HG02763 (cell line): Measurements from ENCODE around the gene ATP2B3.

Source experiments
- ATAC-seq: cut with Tn5 transposase; IDR thresholded peaks from one replicate; pipeline ENCODE4 v1.9.1; 2021; ENCODE audit warnings: mild to moderate bottlenecking, moderate library complexity; ENCODE audit not compliant: unreplicated experiment

The ATP2B3 gene

DNA sequence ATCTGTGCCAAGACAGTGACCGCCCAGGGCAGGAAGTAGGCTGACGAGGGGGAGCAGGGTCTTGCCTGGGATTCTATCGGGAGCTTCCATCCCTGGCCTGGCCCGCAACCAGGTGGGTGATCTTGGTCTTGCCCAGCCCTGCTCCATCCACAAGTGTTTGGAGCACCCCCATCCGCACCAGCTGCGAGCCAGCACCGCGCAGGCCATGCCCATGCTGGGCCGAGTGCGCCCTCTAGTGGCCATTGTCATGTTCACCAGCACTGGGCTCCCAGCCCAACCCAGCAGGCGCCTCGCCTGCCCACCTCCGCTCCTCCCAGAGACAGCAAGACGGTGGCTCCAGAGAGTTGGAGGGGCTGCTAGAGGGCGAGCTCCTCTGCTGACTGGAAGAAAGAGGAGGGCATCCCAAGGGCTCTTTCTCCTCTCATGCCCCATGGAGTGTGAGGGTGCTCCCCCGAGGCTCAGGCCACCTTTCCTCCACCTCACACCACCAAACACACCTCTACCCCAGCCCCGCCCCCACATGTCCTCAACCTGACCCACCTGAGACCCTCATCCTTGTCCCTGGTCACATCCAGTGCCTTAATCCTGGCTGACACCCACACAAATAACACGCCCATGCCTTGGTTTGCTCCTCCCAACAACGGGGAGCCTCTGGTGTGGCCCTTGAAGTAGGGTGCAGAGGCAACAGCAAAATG lies 9.8 kb upstream of the ATP2B3 start:
- peak; percentile 70 for ATAC-seq

DNA sequence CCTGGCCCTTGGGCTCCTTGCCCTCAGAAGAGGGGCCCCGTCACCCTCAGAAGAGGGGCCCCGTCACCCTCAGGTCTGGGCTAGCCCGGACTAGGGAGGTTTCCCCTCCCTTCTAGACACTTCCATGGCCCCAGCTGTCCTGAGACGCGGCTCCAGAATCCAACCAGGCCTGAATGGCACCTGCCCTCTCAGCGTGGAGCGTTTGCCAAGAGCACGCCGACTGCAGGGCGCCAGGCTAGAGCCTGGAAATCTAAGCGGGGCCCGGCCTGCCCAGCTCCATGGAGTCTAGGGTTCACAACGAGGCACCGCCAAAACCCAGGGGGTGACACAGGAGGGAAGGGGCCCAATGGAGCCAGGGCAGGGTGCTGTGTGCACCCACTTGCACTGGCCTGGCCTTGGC lies 7.8 kb upstream of the ATP2B3 start:
- no peak for ATAC-seq

DNA sequence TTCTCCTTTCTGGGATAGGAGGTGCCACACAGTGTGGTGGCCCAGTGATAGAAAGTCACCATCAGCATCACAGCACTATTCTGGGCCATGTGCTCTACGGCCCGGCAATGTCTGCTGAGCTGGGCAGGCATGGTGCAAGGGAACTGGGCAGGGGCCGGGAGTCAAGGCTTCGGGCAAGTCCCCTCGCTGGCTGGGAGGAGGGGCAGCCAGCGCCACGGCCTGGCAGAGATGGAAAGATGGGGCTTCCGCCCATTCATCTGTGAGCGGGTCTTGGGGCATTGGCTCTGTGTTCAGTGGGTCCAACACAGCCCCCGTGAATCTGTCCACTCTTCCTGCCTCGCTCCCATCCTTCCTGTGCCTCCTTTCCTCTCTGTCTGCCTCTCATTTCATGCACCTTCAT lies 7.1 kb upstream of the ATP2B3 start:
- no peak for ATAC-seq

DNA sequence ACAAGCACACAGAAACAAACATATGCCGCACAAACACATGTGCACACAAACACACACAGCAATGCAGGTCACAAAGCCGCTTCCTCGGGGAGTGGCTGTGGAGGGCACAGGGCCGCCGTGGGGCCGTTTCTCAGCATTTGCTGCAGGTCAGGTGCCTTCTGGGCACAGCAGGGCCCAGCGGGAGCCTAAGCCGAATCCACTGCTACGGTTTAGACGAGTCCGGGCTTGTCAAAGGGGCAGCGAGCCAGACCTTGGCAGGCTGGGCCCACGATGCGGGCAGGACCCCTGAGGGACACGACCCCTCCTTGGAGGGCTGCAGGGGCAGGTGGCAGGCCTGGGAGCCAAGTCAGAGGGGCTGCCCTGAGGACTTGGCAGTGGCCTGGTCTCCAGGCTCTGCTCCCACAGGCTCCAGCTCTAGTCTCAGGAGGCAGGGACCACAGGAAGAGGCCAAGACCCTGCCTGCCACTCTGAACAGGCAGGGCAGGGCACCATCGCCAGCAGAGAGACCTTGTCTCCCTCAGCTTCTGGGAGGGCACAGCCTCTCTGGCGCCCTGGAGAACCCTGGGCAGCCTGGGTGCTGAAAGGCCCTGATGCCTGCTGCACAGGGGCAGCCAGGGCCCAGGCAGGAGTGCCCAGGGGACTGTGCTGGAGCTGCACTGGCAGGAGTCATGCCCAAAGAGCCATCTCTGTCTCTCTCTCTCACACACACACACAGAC lies 5.5 kb upstream of the ATP2B3 start:
- no peak for ATAC-seq

DNA sequence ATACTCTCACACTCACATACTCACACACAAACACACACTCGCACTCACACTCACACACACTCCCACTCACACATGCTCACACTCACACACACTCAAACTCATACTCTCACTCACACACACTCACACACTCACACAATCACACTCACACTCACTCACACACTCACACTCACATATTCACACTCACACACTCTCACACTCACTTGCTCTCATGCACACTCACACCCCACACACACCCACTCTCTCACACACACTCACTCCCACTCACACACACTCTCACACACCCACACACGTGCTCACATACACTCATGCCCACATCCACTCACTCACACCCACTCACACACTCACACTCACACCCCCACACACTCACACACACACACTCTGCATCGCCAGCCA lies 4.9 kb upstream of the ATP2B3 start:
- no peak for ATAC-seq

DNA sequence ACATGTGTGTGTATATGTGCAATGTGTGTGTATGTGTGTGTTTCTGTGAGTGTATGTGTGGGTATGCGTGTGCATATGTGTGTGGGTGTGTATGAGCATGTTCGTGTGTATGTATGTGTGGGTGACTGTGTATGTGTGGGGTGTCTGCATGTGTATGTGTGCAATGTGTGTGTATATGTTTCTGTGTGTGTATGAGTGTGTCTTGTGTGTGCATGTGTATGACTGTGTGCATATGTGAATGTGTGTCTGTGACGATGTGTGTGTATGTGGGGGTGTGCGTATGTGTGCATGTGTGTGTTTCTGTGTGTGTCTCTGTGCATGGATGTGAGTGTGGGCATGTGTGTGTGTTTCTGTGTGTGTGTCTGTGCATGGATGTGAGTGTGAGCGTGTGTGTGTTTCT lies 4.2 kb upstream of the ATP2B3 start:
- ATAC-seq, result no peak

DNA sequence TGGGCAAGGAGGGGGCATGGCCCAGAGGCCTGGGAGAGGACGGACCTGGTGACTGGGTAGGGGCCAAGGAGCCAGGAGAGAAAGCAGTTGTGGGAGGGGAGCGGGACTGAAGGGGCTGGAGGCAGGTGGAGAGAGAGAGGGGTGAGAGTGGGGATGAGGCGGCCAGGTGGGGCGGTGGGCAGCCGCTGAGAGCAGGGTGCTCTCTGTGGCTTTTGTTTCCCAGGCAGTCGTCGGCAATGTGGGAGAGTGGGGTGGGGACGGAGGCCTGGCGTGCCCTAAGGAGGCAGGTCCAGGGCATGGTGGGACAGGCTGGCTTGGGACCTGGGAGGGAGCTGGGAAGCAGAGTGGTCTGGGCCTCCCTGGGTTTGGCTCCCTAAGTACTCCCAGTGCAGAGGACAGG lies 3.2 kb upstream of the ATP2B3 start:
- no peak for ATAC-seq

DNA sequence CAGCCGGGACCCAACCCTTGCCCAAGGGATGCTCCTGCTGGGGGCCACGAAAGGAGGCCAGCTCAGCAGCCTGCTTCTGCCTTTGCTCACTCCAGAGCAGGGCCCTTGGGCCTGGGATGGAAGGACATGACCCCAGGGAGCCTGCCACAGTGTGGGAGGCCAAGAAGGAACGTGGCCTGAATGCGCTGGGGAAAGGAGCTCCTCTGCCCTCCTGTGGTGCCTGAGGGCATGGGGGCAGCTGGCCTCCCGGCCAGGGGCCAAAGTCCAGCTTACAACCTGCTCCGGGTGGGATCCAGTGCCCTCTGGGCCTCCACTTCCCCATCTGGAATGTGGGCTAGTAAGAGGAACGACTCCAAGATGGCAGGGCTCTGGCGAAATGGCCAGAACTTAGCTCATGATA lies 2.0 kb upstream of the ATP2B3 start:
- no peak for ATAC-seq

DNA sequence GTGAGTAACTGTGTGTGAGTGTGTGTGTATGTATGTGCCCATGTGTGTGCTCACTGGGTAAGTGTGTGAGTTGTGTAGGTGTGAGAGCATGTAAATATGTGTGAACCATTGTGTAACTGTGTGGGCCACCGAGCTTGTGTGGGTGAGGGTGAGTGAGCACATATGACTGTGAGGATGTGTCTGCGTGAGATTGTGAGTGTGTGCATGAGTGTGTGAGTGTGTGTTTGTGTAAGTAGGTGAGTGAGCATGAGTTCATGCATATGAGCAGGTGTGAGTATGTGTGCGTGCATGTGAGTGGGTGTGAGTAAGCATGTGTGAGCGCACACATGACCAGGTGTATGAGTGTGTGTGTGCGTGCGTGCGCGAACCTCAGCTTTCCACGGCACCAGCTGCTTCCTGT lies 1.4 kb upstream of the ATP2B3 start:
- no peak for ATAC-seq

DNA sequence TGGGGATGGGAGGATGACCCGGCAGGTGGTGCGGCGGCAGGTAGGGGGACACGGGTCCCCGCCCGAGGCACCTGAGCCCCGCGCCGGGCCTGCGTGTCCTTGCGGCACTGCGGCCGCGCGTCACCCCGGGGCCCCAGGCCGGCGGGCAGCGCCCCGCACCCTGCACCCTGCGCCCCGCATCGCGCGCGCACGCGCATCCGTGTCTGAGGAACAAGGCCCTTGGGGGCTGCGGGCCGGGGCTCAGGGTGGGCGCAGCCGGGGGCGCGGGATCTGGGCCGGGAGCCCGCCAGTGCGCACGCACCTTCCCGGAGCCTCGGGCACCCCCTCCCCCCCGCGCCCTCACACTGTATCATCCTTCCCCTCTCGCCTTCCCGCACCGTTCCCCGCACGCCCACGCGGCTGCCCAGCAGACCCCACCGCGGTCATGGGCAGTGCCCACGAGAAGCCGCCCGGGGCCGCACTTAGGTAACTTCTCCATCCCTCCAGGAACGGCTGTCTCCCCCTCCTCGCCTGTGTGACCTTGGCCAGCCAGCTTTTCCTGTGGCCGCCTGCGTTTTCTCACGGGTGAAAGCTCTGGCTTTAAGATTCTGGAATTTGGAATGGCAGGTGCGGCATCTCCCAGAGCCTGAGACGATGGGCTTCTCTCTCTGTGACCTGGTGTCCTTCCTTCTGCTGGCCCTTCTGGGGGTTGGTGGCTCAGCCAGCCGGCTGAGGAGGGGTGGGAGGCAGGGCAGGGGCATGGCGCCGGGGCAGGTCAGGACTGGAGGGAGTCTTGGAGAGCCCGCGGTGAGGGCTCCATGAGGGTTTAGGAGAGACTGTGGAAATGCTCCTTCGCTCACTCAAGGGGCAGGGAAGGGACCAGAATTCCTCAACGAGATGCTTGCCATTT lies 748 bp downstream of the ATP2B3 start:
- no peak for ATAC-seq

DNA sequence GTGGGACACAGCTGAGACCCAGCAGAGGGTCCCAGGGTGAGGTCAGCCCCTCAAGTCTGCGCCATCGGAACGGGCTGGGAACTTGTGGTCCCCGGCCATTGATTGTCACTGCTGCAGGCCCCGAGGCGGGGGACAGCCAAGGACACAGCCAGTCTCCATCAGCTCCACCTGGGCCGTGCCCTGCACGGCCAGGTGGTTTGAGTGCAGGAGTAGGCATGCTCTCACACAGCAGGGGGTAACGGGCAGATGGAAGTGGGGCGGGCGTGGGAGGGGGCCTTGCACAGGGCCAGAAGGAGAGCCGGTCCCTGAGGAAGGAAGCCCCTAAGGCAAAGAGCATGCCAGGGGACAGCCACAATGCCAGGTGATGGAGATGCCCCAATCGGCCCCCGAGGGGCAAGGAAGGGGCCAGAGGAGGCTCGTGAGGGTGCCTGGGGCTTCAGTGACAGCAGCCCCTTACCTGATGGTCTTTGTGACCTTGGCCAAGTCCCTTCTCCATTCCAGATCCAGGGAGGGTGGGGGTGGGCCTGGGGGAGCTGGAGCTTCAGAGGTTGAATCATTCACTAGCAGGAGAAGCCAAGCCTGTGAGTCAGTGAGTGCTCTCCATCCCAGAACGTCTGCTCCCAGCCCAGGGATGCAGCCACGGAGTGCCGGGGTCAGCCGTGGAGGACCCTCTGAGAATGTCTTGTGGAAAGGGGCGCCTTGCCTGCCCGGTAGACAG lies 2.3 kb downstream of the ATP2B3 start:
- no peak for ATAC-seq

DNA sequence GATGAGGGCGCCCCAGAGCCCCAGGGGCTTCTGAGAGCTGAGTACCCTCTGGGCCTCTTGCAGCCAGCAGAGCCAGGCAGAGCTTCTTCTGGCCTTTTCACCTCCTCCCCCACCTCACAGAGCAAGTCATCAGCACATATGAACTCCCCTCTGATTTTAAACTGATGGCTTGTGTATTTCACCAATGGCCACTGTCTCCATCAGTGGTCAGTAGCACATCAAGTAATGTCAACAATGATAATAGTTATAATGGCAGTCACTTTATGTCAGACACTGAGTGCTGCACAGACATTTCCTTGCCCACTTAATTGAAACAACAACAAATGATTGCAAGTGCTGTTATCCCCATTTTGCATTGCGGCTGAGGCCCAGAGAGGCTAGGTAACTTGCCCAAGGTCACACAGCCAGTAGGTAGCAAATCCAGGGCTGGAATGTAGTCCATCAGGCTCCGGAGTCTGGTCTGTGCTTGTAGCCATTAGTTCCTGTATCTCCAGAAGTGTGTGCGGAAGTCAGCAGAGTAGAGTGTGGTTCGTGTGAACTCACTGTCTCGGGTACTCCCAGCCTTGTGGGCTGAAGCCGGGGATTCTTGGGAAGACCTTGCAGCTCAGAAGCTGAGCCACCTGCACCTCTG lies 3.0 kb downstream of the ATP2B3 start:
- no peak for ATAC-seq

DNA sequence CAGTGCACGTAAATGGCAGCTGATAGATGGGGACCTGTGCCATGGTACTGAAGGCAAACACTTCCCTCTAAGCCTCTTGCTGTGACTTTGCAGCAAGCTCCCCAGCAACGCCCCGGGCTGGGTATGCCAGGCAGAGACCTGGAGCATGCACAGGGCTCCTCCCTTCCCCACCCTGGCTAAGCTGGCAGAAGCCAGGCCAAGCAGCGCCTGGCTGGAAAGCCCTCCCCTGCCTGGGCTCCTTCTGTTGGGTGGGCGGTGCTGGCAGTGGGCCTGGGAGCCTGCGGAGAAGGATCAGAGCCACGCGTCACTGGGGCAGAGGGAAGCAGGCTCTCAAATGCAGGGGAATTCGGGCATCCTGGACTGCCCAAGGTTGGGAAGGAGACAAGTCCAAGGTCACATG lies 3.6 kb downstream of the ATP2B3 start:
- no peak for ATAC-seq

DNA sequence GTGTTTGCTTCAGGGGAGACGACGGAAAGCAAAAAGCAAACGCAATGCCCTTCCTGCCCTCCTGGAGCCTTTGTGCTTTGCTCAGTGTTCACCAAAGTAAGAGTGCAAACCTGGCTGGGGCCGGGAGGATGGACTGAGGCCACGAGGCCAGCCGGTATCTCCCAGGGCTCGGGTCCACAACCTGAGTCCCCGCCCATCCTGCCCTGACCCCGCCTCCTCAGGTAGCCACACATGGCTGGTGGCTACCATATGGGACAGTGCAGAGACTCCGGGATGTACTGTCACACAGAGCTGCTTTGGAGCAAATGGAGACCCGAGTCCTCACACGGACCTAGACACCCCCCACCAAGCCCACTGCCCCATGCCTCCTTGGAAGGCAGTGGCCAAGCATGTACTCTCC lies 4.8 kb downstream of the ATP2B3 start:
- no peak for ATAC-seq

DNA sequence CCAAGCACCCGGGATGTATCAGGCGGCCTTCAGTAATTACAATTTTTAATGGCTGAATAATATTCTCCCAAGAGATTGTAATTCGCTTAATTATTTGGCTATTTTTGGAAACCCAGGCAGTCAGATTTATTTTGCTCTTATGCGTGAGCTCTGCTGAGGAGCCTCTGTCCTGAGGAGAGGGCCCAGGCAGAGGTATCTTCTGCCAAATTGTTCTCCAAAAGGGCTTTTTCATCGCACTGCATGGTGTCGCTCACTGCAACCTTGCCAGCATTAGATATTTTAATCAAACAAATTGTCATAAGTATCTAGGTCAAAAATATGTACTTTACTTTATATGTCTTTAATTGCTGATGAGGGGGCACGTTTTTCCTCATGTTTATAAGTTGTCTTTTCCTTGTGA lies 5.8 kb downstream of the ATP2B3 start:
- no peak for ATAC-seq

DNA sequence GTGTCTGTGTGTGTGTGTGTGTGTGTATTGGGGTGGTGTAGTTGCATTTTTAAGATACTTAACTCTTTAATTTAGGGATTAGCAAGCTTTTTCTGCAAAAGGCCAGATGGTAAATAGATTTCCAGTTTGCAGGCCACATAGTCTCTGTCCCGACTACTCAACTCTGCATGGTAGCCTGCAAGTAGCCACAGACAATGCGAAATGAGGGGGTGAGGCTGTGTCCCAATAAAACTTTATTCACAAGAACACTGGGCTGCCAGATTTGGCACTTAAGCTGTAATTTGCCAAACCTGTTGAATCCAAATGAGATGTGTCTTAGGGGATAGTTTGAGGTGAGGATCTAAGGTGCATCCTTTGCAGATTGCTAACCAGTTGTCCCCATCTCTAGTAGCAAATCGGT lies 6.8 kb downstream of the ATP2B3 start:
- ATAC-seq, result no peak

DNA sequence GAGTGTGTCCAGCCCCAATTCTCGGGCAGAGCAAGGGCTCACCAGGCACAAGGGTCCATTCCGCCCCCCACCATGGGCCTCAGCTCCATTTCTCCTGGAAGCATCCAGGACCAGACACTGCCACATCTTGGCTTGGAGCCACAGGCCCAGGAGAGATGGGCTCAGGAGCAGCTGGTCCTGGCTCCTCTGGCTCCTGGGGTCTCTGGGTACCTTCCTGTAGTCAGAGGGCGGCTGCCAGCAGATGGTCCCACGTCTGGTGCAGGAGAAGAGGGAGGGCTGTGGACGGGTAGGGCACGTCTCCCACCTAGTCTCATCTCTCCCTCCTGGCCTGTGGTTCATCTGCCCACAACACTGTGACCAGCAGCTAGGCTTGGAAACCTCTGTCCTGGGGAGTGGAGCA lies 8.0 kb downstream of the ATP2B3 start:
- ATAC-seq, result no peak

DNA sequence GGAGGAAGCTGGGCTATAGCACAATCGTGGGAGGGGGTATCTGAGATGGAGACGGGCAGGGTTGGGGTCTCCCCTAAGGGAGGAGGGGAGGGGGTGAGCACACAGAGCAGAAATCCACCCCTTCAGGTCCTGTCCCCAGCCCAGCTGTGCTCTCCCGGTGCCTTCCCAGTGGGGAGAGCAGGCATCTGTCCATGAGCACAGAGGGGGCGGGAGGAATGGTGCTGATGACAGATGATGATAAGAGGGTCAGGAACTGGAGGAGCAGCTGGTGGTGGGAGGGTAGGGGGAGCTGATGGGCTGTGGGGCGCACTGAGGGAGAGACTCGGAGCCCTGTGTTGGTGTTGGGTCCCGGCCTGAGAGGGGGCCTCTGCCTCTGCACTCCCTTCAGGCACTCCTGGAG lies 8.6 kb downstream of the ATP2B3 start:
- ATAC-seq, result no peak

DNA sequence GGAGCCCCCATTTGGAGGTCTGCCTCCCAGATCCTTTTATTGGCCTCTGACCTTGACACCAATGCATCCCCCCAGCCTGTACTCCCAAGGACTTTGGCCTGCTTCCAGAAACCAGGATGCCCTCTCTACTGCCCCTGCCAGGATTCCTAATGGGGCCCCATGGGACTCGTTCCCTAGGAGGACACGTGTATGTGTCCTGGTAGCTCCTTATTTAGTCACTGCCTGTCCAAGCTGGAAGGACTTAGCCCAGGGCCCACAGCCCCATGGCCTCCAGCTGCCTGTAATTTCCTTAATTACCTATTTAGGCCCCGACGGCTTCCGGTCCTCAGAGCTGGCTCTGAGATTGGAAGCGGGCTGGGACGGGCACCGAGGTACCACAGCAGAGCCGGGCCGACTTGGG lies 9.4 kb downstream of the ATP2B3 start:
- ATAC-seq, result no peak

DNA sequence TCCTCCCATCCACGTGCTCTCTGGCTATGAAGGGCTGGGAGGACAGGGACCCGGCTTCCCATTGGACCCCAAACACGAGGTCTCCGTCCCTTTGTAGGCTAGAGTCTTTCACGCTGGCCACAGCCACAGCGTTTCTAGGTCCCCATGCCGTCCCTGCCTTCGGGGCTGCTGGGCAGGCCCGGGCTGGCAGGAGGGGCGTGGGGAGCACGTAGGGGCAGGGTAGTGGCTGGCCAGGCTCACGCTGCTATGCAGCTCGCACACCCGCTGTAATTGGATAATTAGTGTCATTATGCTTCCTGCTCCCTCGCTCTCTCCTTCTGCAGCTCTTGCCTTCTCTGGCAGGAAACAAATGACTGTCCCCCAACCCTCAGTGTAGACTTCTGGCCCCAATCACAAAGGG lies 9.8 kb downstream of the ATP2B3 start:
- no peak for ATAC-seq
